Measurements from ENCODE around the gene CPLX3. TPM values are rescaled to one million over a fixed set of nuclear protein-coding genes. Genes with fewer than 3 reads are reported as not detected.

Gene CPLX3
- polyA plus RNA-seq, 3 donors = 0.12 TPM; not detected in 2

DNA sequence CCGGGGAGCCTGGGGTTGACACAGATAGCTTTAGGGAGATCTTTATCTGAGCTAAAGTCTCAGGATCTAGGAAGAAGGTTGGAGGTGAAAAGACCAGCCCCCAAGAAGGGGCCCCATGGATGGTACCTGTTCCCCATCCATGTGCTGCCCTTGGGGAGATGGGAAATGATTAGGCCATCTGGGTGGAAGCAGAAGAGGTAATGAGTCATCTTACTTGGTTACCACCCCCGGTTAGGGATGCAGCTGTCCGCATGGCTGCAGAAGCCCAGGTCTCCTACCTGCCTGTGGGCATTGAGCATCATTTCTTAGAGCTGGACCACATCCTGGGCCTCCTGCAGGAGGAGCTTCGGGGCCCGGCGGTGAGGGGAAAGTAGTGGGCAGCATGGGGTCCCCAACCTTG, 3.1 kb upstream of the CPLX3 start:
- H3K36me3 Mint-ChIP-seq = no peaks in the 10 kb centered on the region
- H3K27ac Mint-ChIP-seq = no peak overlapping the region
- no peak for TF ChIP-seq CTCF (IDR thresholded peaks at IDR 0.05)
- no peak overlapping the region for H2AFZ ChIP-seq (ENCODE audit: insufficient read depth, low read depth, low read length, poor library complexity, severe bottlenecking)
- H3K4me3 Mint-ChIP-seq = no peak overlapping the region
- H3K4me1 ChIP-seq (ENCODE audit: control insufficient read depth in 1 of 2, insufficient read depth in 2 of 2, low read length in 2 of 2) = peaks cover 5 to 18% of the 10 kb centered on the region in 2 donors
- H3K9me3 Mint-ChIP-seq = peaks cover 0 to 2% (median 0%) of the 10 kb centered on the region in 7 donors
- no peak overlapping the region for H3K4me2 ChIP-seq (replicated peaks; ENCODE audit: extremely low read depth, low read length, poor library complexity, severe bottlenecking)
- no peak for DNase-seq
- no peaks in the 10 kb centered on the region for H4K20me1 ChIP-seq (ENCODE audit: insufficient read depth, low read length)
- WGBS (ENCODE audit: insufficient coverage) = 60% methylated on average over 3 of the region's 6 CpGs
- H3K27ac ChIP-seq (ENCODE audit: low read depth in 1 of 2, low read length in 2 of 2) = no peak overlapping the region
- no peaks in the 10 kb centered on the region for H3K36me3 ChIP-seq (replicated peaks in 1 of 2; ENCODE audit: control insufficient read depth in 1 of 2, insufficient read depth in 2 of 2, low read length in 2 of 2)
- no peaks in the 10 kb centered on the region for H3K9me3 ChIP-seq (replicated peaks in 1 of 2; ENCODE audit: control insufficient read depth in 1 of 2, insufficient read depth in 1 of 2, low read length in 2 of 2)
- peaks cover 4 to 28% of the 10 kb centered on the region in 2 donors for H3K27me3 ChIP-seq (ENCODE audit: control insufficient read depth in 2 of 2, insufficient read depth in 2 of 2, low read length in 2 of 2)
- no peak overlapping the region for H3K4me3 ChIP-seq (replicated peaks in 1 of 3; ENCODE audit: low read depth in 2 of 3, low read length in 3 of 3)
- peaks cover 13% of the 10 kb centered on the region for H3K4me1 Mint-ChIP-seq
- peaks cover 26 to 37% (median 36%) of the 10 kb centered on the region in 3 donors for H3K27me3 Mint-ChIP-seq (ENCODE audit: low read depth in 3 of 3)
- no peak overlapping the region for H3K9ac ChIP-seq (ENCODE audit: insufficient read depth, low read length, poor library complexity, severe bottlenecking)
- no peaks in the 10 kb centered on the region for H3K79me2 ChIP-seq (ENCODE audit: insufficient read depth, low read length)
- intact Hi-C loops (cut with micrococcal nuclease) = no loop called here

DNA sequence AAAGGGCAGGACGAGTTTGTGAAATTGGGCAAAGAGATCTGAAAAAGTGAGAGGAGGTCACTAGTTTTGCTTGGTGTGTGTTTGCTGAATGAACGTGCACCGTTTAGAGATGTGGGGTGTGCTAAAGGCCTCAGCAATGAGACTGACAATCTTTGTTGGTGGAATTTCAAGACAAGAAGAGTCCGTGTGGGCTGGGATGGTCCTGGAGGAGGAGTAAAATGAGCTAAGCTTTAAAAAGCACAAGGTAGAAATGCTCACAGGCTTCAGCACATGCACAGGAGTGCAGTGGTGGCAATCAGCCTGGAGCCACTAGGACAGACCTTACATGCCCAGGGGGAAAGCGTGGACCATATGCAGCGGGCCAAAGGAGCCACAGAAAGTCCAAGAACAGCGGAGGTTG, 1.5 kb upstream of the CPLX3 start:
- Mint-ChIP-seq H3K4me1 (peaks cover 7% of the 10 kb centered on the region), H3K9me3 (peaks cover 0 to 2% (median 0%) of the 10 kb centered on the region in 7 donors), H3K4me3 (no peak overlapping the region), H3K36me3 (no peaks in the 10 kb centered on the region), H3K27me3 (ENCODE audit: low read depth in 3 of 3) (peaks cover 28 to 37% (median 36%) of the 10 kb centered on the region in 3 donors), H3K27ac (no peak overlapping the region)
- Histone ChIP-seq H3K9ac (ENCODE audit: insufficient read depth, low read length, poor library complexity, severe bottlenecking) (no peak overlapping the region), H4K20me1 (ENCODE audit: insufficient read depth, low read length) (no peaks in the 10 kb centered on the region), H3K9me3 (replicated peaks in 1 of 2; ENCODE audit: control insufficient read depth in 1 of 2, insufficient read depth in 1 of 2, low read length in 2 of 2) (no peaks in the 10 kb centered on the region), H3K79me2 (ENCODE audit: insufficient read depth, low read length) (no peaks in the 10 kb centered on the region), H2AFZ (ENCODE audit: insufficient read depth, low read depth, low read length, poor library complexity, severe bottlenecking) (no peak overlapping the region), H3K4me2 (replicated peaks; ENCODE audit: extremely low read depth, low read length, poor library complexity, severe bottlenecking) (no peak overlapping the region), H3K4me3 (replicated peaks in 1 of 3; ENCODE audit: low read depth in 2 of 3, low read length in 3 of 3) (no peak overlapping the region), H3K27ac (ENCODE audit: low read depth in 1 of 2, low read length in 2 of 2) (no peak overlapping the region), H3K27me3 (ENCODE audit: control insufficient read depth in 2 of 2, insufficient read depth in 2 of 2, low read length in 2 of 2) (peaks cover 4 to 33% of the 10 kb centered on the region in 2 donors), H3K4me1 (ENCODE audit: control insufficient read depth in 1 of 2, insufficient read depth in 2 of 2, low read length in 2 of 2) (peaks cover 0 to 10% of the 10 kb centered on the region in 2 donors), H3K36me3 (replicated peaks in 1 of 2; ENCODE audit: control insufficient read depth in 1 of 2, insufficient read depth in 2 of 2, low read length in 2 of 2) (no peaks in the 10 kb centered on the region)
- intact Hi-C loops (cut with micrococcal nuclease) = no loop called here
- no peak for DNase-seq
- TF ChIP-seq CTCF (IDR thresholded peaks at IDR 0.05) = no peak
- 91% methylated on average over 5 of the region's 7 CpGs for WGBS (ENCODE audit: insufficient coverage)
